ENCODE results near the gene CNOT8.

CNOT8 gene

DNA sequence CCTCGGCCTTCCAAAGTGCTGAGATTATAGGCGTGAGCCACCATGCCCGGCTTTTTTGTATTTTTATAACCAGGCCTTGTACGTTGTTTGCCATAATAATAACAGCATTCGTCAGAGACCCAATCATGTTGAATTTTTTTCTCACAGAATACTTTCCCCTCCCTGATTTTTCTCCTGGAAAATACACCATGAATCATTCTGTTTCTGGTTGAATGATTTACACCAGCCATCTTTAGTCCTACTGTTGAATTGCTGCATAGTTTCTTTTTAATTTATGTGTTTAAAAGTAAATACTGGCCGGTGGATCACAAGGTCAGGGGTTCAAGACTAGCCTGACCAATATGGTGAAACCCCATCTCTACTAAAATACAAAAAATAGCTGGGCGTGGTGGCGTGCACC is 3.5 kb downstream of the CNOT8 start:
- in situ Hi-C loops (cut with MboI; ENCODE audit: low sequenced_read_pairs), result no loop called here

DNA sequence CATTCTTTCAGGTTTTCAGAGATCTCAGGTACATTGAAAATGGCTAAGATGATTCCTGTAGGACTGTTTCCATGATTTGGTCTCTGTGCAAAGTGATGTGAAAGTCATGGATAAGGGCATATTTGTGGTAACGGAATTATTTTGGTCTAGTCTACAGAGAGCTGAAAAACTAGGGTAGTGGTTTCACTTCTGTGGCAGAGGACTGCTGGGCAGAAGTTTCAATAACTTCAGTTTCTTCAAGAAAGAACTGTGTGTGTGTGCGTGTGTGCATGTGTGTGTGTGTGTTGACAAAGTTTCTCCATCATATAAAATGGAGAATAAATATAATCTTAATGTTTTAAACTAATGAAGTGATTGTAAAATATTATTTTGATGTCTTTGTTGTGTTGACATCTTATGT is 4.3 kb downstream of the CNOT8 start:
- in situ Hi-C loops (cut with MboI; ENCODE audit: low sequenced_read_pairs), result no loop called here

DNA sequence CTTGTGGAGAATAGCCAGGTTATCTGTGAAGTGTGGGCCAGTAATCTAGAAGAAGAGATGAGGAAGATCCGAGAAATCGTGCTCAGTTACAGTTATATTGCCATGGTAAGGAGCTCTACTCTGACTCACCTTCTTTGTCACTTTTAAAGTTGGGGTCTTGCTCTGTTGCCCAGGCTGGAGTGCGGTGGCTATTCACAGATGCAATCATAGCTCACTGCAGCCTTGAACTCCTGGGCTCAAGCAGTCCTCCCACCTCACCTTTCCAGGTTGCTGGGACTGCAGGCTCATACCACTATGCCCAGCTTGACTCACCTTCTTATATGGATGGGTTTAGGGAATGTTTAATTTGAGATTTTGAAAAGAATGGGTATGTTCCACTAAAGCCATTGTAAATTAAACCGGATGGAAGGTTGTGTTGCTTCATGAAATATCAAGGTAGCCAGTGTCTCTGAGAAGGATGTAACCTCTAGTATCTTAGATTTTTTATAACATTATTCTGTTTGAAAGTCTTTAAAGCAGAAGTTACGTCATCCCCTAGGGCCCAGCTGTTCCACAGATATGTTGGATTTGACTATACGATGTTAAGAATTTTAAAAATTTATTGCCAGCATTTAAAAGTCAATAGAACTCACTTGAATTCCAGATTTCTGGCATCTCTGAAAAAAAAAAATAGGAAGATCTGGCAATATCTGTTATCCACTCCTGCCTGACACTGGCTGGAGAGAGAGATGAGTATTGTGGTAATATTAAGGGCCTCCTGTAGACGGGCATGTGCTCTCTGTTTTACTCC is 5.1 kb downstream of the CNOT8 start:
- in situ Hi-C loops (cut with MboI; ENCODE audit: low sequenced_read_pairs), result no loop called here

DNA sequence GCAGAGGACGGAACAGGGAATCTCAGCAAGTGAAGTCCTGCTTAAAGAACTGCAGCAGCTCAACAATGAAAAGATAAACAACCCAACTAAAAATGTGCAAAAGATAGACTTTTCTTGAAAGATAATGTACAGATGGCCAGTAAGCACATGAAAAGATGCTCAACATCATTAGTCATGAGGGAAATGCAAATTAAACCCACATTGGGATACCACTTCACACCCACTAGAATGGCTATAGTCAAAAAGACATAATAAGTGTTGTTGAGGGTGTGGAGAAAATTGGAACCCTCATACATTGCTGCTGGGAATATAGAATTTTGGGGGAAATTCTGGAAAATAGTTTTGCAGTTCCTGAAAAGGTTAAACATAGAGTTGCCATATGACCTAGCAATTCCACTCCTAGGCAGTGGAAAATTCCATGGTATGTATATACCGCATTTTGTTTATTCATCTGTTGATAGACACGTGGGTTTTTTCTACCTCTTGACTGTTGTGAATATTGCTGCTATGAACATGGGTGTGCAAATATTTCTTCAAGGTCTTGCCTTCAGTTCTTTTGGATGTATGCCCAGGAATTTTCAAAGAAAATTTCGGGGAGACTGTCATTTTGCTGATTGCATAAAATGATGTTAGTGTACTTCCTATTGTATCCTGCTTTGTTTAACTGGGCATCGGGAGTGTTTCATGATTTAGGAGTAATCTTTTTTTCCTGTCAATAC is 7.2 kb downstream of the CNOT8 start:
- in situ Hi-C loops (cut with MboI; ENCODE audit: low sequenced_read_pairs), result no loop called here

DNA sequence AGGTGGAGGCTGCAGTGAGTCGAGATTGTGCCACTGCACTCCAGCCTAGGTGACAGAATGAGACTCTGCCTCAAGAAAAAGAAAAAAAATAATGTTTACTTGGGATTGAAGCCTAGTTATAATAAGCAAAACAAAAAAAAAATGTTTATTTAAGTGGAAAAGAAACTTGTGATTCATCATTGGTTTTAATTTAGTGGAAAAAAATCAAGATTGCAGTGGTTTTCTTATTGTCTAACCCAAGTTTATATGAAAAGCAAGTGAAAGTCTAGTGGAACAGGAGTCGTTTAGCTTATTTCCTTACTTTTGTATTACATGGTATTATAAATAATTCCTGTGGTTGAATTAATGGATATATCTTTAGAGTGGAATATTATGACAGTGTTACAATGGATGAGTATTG is 8.4 kb downstream of the CNOT8 start:
- in situ Hi-C loops (cut with MboI; ENCODE audit: low sequenced_read_pairs), result no loop called here

DNA sequence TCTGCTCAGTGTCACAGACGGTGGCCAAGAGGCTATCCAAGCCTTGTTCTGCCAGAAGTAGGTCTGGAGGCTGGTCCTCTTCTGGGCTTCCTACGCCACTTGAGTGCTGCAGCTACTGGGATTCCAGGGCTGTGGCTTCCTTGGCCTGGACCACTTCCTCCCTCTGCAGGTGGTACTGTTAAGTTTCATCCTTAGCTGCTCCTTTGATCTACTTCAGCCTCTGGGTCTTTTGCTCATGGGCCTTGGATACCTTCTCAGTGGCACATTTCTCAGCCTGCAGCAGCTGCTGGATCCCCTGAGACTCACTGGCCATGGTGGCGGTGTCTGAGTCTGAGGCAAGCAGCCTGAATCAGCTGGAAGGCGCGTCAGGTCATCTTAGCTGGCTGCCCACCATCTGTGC is 10.3 kb downstream of the CNOT8 start:
- in situ Hi-C loops (cut with MboI; ENCODE audit: low sequenced_read_pairs), result no loop called here

DNA sequence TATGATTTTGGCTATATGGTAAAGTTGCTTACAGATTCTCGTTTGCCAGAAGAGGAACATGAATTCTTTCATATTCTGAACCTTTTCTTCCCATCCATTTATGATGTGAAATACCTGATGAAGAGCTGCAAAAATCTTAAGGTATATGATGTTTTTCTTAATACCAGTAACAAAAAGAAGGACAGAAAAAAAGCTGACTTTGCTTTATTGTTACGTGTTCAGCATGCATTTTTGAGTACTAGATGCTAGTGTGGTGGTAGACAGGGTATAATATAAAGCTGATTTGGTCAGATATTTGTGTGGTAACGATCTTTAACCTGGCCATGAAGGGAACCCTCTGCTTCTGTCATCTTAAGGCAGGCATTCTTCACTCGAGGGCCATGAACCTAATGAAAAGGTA is 13.3 kb downstream of the CNOT8 start:
- in situ Hi-C loops (cut with MboI; ENCODE audit: low sequenced_read_pairs), result no loop called here

DNA sequence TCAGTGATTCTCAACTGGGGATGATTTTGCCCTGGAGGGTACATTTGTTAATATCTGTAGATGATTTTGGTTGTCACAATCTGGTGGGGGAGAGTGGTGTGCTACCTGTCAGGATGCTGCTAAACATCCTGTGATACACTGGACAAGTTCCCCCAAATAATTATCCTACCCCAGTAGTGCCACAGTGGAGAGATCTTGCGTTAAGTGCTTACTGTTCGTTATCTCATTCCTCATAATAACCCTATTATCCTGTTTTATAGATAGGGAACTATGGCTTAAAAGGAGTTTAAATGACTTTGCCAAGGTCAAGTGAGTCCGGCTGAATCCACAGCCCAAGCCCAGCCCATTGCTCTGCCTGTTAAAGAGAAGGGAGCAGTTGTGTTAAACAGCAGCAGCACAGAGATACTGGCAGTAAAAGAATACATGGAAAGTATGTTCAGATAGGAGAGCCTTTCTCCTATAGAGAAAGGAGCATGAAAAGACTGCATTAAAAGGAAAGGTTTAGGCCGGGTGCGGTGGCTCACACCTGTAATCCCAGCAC is 15.4 kb downstream of the CNOT8 start:
- in situ Hi-C loops (cut with MboI; ENCODE audit: low sequenced_read_pairs), result no loop called here

DNA sequence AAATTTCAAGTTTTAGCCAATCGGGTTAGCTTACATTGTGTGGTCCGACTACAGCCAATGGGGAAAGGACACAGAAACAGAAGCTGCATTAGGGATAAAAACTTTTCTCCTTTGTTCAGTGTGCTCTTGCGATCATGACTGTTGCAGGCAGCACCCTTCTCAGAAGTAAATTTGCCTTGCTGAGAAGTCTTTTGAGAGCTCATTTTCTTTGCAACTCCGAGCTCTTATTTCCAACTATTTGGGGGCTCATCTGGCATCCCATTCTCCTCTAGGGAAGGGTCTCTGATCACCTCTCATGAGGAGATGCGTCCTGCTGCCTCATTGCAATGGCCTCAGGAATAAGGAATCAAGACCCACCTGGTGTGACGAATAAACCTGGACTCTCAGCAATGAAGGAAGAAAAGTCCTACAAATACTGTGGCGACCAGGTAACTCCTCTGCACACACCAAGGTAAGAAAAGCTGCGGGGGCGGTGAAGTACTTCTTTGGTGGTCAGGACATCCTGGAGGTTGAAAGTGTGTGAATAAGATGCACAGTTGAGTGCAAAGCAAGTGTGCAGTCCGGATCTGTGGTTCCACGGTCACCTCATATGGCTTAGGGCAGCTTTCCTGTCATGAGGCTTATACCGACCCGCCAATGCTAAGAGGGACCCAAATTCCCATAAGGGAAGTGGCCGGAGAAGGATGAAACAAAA is 20.4 kb downstream of the CNOT8 start:
- in situ Hi-C loops (cut with MboI; ENCODE audit: low sequenced_read_pairs), result no loop called here

DNA sequence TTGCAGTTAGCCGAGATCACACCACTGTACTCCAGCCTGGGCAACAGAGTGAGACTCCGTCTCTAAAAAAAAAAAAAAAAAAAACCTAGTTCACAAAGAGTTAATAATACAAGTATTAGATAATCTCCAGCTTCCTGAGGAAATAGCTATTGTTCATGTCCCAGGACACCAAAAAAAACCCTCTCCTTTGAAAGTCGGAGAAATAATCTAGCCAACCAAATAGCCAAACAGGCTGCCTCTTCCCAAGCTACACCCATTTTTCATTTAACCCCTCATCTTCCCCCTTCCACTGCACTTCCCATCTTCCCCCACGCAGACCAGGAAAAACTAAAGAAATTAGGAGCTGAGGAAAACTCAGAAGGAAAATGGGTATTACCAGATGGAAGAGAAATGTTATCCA is 23.6 kb downstream of the CNOT8 start:
- in situ Hi-C loops (cut with MboI; ENCODE audit: low sequenced_read_pairs), result no loop called here

DNA sequence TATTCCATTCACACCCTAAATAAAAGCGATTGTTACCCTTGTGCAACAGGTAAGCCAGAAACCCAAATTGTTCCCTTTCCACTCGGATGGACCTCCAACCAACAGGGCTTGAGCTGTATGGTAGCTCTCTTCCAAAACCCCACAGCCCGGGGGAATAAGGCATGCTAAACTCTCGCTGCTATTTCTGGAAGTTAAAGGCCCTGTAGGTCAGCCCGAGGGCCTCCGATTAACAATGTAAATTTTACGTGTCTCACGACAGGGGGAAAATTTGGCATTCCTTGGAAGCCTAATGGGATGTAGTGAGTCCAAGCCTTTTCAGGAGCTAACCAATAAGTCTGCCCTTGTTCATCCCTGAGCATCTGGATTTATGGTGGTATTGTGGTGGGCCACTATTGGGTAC is 26.0 kb downstream of the CNOT8 start:
- in situ Hi-C loops (cut with MboI; ENCODE audit: low sequenced_read_pairs), result no loop called here

DNA sequence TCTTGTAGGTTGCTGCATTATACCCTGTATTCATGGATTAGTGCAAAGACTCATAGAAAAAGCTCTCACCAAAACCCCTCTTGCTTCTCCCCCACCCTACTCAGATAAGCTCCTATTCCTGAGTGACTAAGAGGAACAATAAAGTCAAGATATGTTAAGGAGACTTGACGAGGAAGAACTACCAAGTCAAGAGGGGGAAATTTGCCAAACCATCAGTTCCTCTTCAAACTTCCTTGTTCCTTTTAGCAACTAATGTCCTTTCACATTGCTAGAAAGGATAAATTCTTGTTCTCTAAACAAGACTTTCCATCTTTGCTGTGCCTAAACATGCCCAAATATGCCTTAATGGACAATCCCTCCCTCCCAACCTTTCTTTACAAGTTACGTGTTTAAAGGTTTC is 27.0 kb downstream of the CNOT8 start:
- in situ Hi-C loops (cut with MboI; ENCODE audit: low sequenced_read_pairs), result no loop called here

DNA sequence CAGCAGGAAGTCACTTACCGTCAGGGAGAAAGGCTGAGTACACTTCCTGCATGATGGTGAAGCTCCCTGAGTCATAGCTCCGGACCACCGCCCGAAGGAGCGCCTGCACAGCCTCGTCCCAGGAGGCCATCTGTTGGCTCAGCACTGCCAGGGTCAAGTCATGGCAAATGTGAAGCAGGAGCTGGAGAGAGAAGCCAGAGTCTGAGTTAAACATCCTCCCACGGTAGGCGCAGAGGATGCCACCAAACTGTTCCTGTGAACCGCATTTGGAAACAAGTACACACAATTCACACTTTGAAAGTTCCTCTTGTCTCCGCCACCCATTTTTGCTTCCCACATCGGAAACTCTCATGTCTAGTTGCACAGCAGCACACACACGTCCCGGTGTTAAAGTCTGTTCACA is 33.9 kb downstream of the CNOT8 start:
- in situ Hi-C loops (cut with MboI; ENCODE audit: low sequenced_read_pairs), result no loop called here

DNA sequence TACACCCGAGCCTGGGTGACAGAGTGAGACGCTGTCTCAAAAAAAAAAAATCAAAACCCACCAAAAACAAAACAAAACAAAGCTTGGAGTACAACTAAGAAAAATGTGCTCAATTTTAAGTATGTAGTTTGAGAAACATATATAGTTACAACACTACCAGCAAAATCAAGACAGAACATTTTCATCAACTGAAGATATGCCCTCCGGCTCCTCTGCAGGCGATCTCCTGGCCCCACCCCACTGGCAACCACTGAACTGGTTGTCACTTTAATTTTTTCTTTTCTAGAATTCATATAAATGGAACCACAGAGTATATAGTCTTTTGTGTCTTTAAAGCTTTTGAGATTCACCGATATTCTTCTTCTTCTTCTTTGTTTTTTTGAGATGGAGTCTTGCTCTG is 35.0 kb downstream of the CNOT8 start:
- in situ Hi-C loops (cut with MboI; ENCODE audit: low sequenced_read_pairs), result no loop called here

DNA sequence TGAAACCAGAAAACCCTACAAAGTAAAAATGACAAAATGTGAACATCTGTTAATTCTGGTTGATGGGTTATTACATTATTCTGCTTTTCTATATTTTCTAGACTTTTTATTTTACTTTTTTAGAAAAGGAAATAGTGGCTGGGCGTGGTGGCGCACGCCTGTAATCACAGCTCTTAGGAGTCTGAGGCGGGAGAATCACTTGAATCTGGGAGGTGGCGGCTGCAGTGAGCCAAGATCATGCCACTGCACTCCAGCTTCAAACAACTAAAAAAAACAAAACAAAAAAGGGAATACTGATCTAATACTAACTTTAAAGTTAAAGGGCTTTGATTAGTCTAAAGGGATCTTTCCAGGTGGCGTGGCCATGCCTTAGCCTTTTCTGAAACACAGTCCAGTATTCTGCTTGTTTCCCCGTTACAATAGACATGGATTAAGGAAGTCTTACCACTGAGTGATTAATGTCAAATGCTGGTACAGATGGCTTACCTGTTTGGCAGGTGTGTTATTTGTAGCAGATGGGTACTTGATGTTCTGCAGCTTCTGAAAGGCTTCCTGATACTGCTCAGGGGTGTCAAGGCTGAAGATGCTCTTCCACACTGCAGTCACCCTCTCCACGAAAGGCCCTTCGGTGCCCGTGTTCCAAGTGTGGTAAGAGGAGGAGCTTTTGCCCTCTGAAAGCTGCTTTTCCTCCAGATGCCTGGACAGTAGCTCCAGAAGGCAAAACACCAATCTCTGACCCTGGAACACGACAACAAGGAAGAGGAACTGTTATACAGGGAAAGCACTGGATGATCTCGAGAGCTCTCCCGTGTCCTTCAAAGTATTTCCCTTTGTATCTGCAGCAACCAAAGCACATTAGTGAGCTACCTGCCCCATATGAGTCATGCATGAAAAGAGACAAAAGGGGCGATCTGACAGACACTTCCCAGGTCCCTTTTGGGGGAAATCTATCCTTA is 37.5 kb downstream of the CNOT8 start:
- in situ Hi-C loops (cut with MboI; ENCODE audit: low sequenced_read_pairs), result no loop called here

DNA sequence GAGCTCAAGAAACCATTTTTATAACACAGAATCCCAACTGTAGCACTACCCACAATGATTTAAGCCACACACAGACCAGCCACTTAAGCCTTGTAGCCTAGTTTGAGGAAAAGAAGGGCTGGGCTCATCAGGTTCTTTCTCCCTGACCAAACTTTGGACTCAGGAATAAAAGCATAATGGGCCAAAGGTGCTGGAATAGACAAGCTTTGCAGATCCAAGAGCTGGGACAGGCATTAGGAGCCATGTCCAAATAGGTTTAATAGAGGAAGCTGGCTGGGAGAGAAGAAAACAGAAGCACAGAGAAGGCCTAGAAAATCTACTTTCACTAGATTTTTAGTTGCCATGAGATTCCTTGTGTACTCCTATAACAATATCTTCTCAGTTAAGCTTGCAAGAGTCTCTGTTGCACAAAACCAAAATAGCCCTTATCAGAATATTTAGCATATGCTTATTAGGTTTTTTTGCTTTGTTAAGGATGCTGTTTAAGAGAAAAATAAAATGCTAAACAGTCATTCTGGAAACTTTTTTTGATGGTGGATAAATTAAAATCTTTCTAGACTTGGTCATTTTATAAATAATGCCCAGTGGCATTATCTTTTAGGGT is 38.2 kb downstream of the CNOT8 start:
- in situ Hi-C loops (cut with MboI; ENCODE audit: low sequenced_read_pairs), result no loop called here

DNA sequence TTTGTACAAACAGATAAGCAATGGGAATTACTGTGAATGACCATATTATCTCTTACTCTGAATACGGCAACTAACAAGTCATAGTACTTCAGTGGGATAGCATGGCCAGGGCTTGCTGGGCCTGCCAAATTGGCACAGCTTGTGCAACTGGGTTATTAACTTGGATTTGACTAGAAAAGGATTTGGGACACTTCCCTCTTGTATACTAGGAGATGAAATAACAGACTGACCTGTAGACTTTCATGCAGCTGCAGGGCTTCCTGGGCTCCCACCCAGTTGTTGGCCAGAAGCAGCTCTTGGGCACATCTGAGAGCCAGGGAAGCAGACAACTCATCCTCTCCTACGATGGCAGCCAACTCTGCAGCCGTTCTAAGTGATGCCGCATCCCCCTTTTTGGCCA is 39.8 kb downstream of the CNOT8 start:
- in situ Hi-C loops (cut with MboI; ENCODE audit: low sequenced_read_pairs), result no loop called here

DNA sequence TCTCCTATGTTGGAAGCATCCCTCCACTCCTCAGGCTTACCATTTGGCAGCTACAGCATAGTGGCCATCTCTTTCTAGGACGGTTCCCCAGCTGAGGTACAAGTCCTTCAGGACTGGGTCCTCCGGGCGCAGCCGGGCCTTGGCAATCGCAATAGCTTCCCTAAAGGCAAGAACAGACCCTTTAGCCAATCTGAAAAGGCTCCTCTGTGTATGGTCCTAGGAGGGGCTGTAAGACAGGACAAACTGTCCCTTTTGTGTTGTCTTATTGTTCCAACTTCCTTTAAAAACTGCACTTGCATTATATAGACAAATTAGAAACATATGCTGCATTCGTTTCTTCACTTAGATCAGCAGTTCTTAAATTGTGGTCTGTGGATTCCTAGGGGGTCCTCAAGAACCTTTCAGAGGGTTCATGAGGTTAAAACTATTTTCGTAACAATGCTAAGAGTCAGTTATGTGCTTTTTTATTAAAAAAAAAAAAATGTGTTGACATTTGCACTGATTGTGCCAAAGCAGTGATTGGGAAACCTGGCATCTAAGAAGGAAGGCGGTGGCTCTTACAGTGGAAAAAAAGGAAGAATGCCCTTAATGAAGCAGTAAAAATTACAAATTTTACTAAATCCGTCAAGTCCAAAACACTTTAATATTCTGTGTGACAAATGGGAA is 40.9 kb downstream of the CNOT8 start:
- in situ Hi-C loops (cut with MboI; ENCODE audit: low sequenced_read_pairs), result no loop called here

DNA sequence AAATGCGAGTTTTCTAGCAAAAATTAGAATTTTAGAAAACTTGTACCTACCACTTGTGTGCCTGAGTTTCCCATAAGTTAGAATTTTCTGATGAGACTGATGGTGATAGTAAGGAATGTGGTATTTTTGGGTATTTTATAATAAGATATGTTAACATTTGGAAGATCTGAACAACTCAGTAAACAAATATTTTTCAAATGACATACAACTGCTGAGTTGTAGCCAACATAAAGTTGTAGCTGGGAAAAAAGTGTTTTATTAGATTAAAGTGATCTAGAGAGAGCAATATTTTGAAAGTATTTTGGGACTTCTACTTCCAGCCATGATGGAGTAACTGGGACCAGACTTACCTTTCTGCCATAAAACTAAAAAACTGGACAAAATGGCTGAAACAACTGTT is 41.6 kb downstream of the CNOT8 start:
- in situ Hi-C loops (cut with MboI; ENCODE audit: low sequenced_read_pairs), result no loop called here

DNA sequence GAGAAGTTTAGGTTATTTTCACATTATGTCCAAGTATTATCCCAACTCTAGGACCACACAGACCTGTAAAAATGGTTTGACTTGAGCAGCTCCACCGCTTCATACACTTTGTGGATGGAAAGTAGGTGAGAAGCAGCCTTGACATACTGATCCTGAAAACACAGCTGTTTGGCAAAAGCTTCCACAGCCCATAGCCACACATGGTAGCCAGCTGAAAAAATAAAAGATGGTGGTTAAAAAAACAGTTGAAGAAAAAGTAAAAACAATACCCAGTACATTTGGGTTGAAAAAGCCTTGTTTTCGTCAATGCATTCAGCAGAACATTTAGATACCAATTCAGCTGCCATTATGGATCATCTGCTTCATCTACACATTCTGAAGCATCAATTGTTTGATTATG is 42.8 kb downstream of the CNOT8 start:
- in situ Hi-C loops (cut with MboI; ENCODE audit: low sequenced_read_pairs), result no loop called here

All from HL-60/S4 treated with phorbol 12-myristate 13-acetate at 8.2 ng/mL for 4 days and 3 days (cell line).